Brain pericyte (primary cell): ENCODE results near the gene NATD1.
A peak's percentile ranks its signal among the peaks of the same experiment; 100 is the strongest.

Experiments
- DNase-seq: peaks from one replicate; pipeline ENCODE4 v3.0.0-alpha.2; 2012; ENCODE audit warnings: low read depth, low spot score

NATD1 gene

GRCh38 chr17:21289902-21290571 is 36.8 kb upstream of the NATD1 start:
- DNase-seq = no peak

GRCh38 chr17:21289175-21289901 is 36.1 kb upstream of the NATD1 start:
- DNase-seq = no peak

- DNase-seq = no peak
Measured at GRCh38 chr17:21288571-21289017, 35.4 kb upstream of the NATD1 start.

DNA sequence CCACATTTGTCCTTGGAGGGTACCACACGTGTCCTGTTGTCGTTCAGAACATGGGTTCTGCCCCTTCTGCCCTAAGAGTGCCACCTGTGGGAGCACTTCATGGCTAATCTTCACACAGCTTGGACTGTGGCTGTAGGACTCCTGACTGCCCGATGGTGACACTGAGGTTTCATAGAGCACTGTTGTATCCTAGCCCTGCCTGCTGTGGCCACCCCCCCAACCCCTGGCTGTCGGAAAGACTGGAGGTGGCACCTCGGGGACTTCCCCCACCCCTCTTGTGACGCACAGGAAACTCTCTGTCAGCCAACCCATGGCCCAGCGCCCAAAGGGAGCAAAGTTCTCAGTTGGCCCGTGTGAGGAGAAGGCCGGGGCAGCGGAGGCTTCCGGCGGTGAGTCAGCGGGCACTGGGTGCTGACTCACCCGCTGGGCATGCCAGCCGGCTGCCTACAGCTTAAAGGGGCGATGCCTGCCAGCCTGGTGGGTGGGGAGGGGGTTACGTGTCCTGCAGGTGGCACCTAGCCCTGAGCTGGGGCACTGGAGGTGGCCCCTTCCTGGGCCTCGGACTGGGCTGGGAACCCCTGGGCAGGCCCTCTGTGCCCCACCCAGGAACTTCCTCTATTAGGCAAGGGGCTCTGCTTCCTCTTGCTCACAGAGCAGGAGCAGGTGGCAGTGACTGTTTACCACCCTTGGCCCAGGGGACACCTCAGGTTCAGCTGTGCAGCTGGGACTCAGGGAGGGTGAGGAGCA is 34.7 kb upstream of the NATD1 start:
- DNase-seq = peak; percentile 85

GRCh38 chr17:21286909-21287702 is 33.9 kb upstream of the NATD1 start:
- DNase-seq = no peak

- peak; percentile 95 for DNase-seq
Measured at GRCh38 chr17:21286066-21286770, 33.0 kb upstream of the NATD1 start.

- DNase-seq = no peak
Measured at GRCh38 chr17:21285164-21286065, 32.2 kb upstream of the NATD1 start.

DNA sequence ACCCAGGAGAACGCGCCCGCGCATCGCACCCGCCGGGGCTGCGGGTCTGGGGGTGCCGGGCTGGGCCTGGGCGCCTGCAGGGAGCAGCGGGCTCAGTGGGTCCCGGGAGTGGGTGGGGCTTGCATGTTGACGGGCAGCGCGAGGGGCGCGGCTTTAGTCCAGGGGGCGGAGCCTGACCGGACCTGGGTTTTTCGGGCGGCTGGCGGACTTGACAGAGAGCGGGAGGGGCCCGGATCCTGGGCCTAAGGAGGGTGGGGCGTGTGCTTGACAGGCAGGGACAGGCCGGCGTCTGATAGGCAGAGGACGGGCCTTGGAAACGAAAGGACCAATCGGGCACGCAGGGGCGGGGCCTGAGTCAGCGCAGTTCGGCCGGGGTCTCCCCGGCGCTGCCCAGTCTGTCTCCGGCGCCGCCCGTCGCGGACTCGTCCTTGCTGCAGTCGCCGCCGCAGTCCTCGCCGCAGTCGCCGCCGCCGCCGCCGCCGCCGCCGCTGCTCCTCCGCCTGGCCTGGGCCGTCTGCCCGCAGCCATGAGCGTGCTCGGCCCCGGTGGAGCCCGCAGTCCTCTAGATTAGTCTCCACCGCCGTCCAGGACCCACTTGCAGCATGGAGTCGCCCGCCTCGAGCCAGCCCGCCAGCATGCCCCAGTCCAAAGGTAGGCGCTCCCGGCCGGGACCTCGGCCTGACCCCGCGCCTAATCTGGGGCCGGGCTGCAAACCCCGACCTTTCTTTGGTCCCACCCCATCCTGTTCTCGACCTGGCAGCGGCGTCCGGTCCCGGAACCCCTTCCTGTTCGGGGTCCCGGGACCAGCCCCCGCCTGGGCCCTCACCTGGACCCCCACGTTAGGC is 31.3 kb upstream of the NATD1 start, which contains the start of gene MAP2K3:
MAP2K3 (plus strand) TSS at position 393 of the 845 bp plus-strand sequence; CDS start at position 603, 210 bp downstream.
- DNase-seq = peak; percentile 96

- no peak for DNase-seq
Measured at GRCh38 chr17:21283482-21284318, 30.5 kb upstream of the NATD1 start.

- DNase-seq = no peak
Measured at GRCh38 chr17:21282850-21283249, 29.6 kb upstream of the NATD1 start.

DNA sequence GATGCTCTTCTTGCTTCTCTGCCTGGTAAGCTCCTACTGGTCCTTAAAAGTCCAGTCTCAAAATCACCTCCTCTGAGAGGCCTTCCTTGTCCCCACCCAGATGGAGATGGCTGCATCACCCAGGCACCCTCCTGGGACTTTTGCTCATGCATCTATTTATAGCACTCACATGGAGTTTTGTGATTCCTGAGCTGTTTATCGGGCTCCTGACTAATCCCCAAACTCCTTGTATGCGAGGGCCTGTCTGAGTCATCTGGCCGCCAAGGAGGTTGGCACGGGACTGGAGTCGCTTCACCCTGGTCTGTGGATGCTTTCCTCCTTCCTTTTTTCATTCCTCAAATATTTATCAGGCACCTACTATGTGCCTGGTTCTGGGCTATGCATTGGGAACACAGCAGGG is 29.0 kb upstream of the NATD1 start:
- no peak for DNase-seq

DNA sequence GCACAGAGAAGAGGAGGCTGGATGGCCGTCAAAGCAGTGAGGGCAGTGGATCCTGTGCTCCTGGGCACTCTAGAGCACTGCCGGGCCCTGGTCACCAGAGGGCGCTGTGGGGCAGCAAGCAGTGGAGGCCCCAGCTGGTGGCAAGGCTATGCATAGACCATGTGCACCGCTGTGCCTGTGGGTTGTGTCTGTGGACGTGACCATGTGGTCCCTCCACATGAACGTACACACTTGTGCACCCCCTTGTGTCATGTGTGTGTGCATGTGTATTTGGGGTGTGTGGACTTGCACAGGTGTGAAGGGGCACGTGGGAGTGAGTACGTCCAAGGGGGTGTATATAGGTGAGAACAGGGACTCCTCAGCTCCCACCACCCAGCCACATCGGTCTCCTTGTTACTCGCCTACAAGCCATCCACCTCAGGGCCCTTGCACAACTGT is 26.9 kb upstream of the NATD1 start:
- DNase-seq = no peak

DNA sequence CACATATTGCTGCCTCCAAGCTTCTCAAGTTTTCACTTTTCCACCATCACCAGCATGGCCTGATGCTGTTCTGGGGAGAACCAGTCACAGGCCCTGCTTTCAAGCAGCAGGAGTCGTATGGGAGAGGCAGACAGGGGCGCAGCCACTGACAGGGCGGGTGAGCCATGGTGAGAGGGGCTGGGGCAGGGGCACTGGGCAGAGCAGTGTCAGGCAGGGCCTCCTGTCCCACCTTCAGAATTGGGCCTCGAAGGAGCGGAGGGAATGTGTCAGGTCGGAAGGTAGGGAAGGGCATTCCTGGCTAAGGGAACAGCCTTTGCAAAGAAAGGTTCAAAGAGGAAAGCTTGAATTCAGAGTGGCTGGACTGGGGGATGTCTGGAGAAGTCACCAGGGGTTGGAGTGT is 26.4 kb upstream of the NATD1 start:
- no peak for DNase-seq

DNA sequence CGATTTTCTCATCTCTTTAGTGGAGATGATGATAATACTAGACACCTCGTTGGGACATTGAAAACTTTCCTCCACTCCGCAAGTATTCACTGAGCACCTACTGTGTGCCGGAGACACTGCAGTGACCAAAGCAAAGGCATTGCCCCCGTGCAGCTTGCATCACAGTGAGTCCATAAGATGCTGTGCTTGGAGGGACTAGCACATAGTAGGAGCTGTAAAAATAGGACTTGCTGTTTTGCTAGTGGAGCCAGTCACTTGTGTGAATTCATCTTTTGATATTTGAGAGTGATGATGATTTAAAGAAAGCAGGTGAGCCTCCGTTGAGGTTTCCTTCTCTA is 26.0 kb upstream of the NATD1 start:
- no peak for DNase-seq

- DNase-seq = no peak
Measured at GRCh38 chr17:21278450-21279197, 25.4 kb upstream of the NATD1 start.

DNA sequence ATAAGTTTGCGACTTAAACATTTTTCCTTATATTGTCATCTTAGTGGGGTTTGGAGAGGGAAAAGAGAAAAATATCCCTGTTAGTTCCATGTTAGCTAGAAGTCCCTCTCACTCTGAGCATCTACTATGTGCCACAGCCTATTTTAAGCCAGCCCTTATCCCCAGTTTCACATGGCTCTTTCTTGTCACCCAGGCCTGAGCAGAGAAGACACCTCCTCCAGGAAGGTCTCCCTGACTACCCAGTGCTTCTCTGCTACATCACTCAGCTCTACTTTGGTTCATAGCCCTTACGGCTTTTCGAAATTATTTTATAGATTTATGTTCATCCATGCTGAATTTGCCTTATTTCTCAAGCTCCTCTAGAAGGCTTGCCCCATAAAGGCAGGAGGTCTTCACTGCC is 24.1 kb upstream of the NATD1 start:
- no peak for DNase-seq

DNA sequence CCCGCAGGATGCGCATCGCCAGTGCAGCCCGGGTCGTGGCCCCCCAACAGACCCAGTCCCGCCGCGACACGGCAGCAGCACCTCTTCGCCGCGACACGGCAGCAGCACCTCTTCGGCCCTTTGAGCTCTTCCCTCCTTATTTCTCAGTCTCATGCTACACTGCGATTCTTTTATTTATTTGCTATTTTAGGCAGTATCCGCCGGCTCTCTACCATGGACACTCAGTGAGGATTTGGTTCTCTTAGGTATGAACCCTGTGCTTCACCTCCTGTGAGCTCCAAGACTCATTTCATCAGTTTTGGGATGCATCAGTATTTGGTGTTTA is 23.0 kb upstream of the NATD1 start:
- DNase-seq = no peak
